Measurements from ENCODE around the gene ISOC1. TPM values are rescaled to one million over a fixed set of nuclear protein-coding genes. Genes with fewer than 3 reads are reported as not detected.
A peak's percentile ranks its signal among the peaks of the same experiment; 100 is the strongest.

ISOC1 gene
- total and polyA plus RNA-seq, 2 of the 13 experiments (the other 11 are each of a cell fraction or from before 2014, with no cell fraction given) = 25.7 to 51.3 TPM

DNA sequence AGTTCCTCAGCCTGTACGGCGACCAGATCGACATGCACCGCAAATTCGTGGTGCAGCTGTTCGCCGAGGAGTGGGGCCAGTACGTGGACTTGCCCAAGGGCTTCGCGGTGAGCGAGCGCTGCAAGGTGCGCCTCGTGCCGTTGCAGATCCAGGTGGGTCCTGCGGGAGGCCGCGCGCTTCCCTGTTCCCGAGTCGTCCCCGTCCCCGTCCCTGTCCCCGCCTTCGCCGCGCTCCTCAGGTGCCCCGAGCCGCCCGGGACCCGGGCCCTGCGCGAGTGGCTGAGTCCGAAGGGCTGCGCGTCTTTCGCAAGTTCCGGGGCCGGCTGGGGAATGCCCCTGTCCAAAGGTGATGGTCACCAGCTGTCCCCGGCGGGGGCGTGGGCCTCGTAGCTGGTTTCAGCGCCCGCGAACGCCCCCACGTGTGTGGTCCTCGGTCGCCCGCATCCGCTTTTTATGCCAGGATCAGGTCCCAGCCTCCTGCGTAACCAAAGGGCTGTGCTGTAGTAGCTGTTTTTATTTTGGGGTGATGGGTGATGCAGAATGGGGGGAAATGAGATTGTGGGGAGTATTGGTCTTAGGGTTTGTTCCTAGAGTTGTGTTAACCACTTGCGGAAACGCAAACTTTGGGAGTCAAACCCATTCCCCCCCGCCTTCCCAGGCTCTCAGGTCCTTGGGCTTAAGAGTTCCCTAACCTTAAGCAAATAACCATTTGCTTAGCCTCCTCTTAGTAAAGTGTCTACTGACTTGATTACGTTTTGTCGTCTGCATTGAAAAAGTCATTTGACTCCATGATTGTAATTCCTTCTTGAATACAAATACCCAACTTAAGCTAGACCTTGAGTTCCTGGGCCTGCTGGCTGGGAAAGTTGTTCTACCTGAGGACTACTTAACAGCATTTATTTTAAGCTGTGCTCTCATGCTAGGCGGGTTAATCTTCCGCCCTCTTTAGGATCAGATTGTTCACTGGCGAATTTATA is 663 bp downstream of the ISOC1 start (continued):
- TF ChIP-seq, protein P1, sequence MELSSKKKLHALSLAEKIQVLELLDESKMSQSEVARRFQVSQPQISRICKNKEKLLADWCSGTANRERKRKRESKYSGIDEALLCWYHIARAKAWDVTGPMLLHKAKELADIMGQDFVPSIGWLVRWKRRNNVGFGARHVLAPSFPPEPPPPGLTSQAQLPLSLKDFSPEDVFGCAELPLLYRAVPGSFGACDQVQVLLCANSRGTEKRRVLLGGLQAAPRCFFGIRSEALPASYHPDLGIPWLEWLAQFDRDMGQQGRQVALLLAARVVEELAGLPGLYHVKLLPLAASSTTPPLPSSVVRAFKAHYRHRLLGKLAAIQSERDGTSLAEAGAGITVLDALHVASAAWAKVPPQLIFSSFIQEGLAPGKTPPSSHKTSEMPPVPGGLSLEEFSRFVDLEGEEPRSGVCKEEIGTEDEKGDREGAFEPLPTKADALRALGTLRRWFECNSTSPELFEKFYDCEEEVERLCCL (CRISPR knock-in tag; IDR thresholded peaks at IDR 0.05; ENCODE audit: borderline replicate concordance) = no peak; the same call in 1 of the 2 replicates
- no peak for TF ChIP-seq HDAC6 (IDR thresholded peaks at IDR 0.05; ENCODE audit: low read depth, low read length)
- TF ChIP-seq FOXK1 (CRISPR knock-in tag; IDR thresholded peaks at IDR 0.05; ENCODE audit: borderline replicate concordance, low read depth) = no peak
- TF ChIP-seq, protein P2, sequence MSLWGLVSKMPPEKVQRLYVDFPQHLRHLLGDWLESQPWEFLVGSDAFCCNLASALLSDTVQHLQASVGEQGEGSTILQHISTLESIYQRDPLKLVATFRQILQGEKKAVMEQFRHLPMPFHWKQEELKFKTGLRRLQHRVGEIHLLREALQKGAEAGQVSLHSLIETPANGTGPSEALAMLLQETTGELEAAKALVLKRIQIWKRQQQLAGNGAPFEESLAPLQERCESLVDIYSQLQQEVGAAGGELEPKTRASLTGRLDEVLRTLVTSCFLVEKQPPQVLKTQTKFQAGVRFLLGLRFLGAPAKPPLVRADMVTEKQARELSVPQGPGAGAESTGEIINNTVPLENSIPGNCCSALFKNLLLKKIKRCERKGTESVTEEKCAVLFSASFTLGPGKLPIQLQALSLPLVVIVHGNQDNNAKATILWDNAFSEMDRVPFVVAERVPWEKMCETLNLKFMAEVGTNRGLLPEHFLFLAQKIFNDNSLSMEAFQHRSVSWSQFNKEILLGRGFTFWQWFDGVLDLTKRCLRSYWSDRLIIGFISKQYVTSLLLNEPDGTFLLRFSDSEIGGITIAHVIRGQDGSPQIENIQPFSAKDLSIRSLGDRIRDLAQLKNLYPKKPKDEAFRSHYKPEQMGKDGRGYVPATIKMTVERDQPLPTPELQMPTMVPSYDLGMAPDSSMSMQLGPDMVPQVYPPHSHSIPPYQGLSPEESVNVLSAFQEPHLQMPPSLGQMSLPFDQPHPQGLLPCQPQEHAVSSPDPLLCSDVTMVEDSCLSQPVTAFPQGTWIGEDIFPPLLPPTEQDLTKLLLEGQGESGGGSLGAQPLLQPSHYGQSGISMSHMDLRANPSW (CRISPR knock-in tag; IDR thresholded peaks at IDR 0.05; ENCODE audit: borderline replicate concordance) = peak; percentile 48; the same call in 1 of the 2 replicates
- TF ChIP-seq, protein P3, sequence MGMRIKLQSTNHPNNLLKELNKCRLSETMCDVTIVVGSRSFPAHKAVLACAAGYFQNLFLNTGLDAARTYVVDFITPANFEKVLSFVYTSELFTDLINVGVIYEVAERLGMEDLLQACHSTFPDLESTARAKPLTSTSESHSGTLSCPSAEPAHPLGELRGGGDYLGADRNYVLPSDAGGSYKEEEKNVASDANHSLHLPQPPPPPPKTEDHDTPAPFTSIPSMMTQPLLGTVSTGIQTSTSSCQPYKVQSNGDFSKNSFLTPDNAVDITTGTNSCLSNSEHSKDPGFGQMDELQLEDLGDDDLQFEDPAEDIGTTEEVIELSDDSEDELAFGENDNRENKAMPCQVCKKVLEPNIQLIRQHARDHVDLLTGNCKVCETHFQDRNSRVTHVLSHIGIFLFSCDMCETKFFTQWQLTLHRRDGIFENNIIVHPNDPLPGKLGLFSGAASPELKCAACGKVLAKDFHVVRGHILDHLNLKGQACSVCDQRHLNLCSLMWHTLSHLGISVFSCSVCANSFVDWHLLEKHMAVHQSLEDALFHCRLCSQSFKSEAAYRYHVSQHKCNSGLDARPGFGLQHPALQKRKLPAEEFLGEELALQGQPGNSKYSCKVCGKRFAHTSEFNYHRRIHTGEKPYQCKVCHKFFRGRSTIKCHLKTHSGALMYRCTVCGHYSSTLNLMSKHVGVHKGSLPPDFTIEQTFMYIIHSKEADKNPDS (CRISPR knock-in tag; IDR thresholded peaks at IDR 0.05) = no peak
- TF ChIP-seq, protein P4, sequence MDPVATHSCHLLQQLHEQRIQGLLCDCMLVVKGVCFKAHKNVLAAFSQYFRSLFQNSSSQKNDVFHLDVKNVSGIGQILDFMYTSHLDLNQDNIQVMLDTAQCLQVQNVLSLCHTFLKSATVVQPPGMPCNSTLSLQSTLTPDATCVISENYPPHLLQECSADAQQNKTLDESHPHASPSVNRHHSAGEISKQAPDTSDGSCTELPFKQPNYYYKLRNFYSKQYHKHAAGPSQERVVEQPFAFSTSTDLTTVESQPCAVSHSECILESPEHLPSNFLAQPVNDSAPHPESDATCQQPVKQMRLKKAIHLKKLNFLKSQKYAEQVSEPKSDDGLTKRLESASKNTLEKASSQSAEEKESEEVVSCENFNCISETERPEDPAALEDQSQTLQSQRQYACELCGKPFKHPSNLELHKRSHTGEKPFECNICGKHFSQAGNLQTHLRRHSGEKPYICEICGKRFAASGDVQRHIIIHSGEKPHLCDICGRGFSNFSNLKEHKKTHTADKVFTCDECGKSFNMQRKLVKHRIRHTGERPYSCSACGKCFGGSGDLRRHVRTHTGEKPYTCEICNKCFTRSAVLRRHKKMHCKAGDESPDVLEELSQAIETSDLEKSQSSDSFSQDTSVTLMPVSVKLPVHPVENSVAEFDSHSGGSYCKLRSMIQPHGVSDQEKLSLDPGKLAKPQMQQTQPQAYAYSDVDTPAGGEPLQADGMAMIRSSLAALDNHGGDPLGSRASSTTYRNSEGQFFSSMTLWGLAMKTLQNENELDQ (CRISPR knock-in tag; IDR thresholded peaks at IDR 0.05; ENCODE audit: borderline replicate concordance) = no peak
- TF ChIP-seq ZNF343 (CRISPR knock-in tag; IDR thresholded peaks at IDR 0.05) = peak; percentile 22; the same call in 1 of the 2 replicates
- TF ChIP-seq ZNF350 (CRISPR knock-in tag; IDR thresholded peaks at IDR 0.05; ENCODE audit: borderline replicate concordance, low read depth) = peak; percentile 99
- peak; percentile 79 for TF ChIP-seq ZNF430 (CRISPR knock-in tag; IDR thresholded peaks at IDR 0.05)
- TF ChIP-seq ZBTB1 (CRISPR knock-in tag; IDR thresholded peaks at IDR 0.05; ENCODE audit: borderline replicate concordance) = no peak
- TF ChIP-seq, protein P5, sequence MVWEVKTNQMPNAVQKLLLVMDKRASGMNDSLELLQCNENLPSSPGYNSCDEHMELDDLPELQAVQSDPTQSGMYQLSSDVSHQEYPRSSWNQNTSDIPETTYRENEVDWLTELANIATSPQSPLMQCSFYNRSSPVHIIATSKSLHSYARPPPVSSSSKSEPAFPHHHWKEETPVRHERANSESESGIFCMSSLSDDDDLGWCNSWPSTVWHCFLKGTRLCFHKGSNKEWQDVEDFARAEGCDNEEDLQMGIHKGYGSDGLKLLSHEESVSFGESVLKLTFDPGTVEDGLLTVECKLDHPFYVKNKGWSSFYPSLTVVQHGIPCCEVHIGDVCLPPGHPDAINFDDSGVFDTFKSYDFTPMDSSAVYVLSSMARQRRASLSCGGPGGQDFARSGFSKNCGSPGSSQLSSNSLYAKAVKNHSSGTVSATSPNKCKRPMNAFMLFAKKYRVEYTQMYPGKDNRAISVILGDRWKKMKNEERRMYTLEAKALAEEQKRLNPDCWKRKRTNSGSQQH (CRISPR knock-in tag; IDR thresholded peaks at IDR 0.05; ENCODE audit: low read depth) = peak; percentile 36; the same call in 1 of the 2 replicates
- TF ChIP-seq ZNF558 (CRISPR knock-in tag; IDR thresholded peaks at IDR 0.05; ENCODE audit: borderline replicate concordance) = no peak; the same call in 1 of the 2 replicates
- peak; percentile 91 for TF ChIP-seq ZNF891 (CRISPR knock-in tag; IDR thresholded peaks at IDR 0.05)
- TF ChIP-seq FOXO1 (CRISPR knock-in tag; IDR thresholded peaks at IDR 0.05) = no peak; the same call in 1 of the 2 replicates
- peak; percentile 96 for TF ChIP-seq HDAC1 (CRISPR knock-in tag; IDR thresholded peaks at IDR 0.05)
- TF ChIP-seq ZNF451 (CRISPR knock-in tag; IDR thresholded peaks at IDR 0.05) = peak; percentile 61; the same call in 1 of the 2 replicates
- no peak for TF ChIP-seq NR2F2 (IDR thresholded peaks at IDR 0.05; ENCODE audit: borderline replicate concordance, low read depth)
